Activated B cell treated with CpG ODN at 0.5 μM for 24 hours (primary cell): ENCODE measurements around the gene STAT3. TPM values are rescaled to one million over a fixed set of nuclear protein-coding genes. Genes with fewer than 3 reads are reported as not detected.
A peak's percentile ranks its signal among the peaks of the same experiment; 100 is the strongest.

Experiments used
- ATAC-seq: fragments of 200-7000 bp; cut with Tn5 transposase; one replicate; pipeline ENCODE4 v1.10.0; 2021; ENCODE audit warnings: low read depth, mild to moderate bottlenecking, moderate library complexity
- CTCF ChIA-PET: fragments of 350-600 bp; sonication (Branson Sonifier 250); formaldehyde crosslinking; loops from one replicate; lab custom pipeline; 2021; ENCODE audit warnings: antibody characterized with exemption; lab: Charles Lee
- POLR2A ChIA-PET: fragments of 350-600 bp; sonication (Branson Sonifier 250); formaldehyde crosslinking; loops from one replicate; lab custom pipeline; 2021; ENCODE audit warnings: antibody characterized with exemption; lab: Charles Lee
- DNase-seq: peaks from one replicate; pipeline ENCODE4 v3.0.0; 2022
- H3K27ac Mint-ChIP-seq: one replicate; pipeline ENCODE4 v1.8.0; 2020; ENCODE audit warnings: mixed read lengths
- H3K27me3 Mint-ChIP-seq: one replicate; pipeline ENCODE4 v1.8.0; 2021; ENCODE audit warnings: mixed read lengths
- H3K36me3 Mint-ChIP-seq: one replicate; pipeline ENCODE4 v1.8.0; 2021; ENCODE audit warnings: low read depth, mixed read lengths
- H3K4me1 Mint-ChIP-seq: one replicate; pipeline ENCODE4 v1.8.0; 2021; ENCODE audit warnings: mixed read lengths
- H3K4me3 Mint-ChIP-seq: one replicate; pipeline ENCODE4 v1.8.0; 2020; ENCODE audit warnings: mild to moderate bottlenecking, mixed read lengths
- H3K9me3 Mint-ChIP-seq: one replicate; pipeline ENCODE4 v1.8.0; 2020; ENCODE audit warnings: mixed read lengths
- CTCF ChIP-seq: fragments of 200-600 bp; IDR thresholded peaks from one replicate; pipeline ENCODE4 v1.8.0; 2022; ENCODE audit warnings: antibody characterized with exemption, mild to moderate bottlenecking
- intact Hi-C: fragments of 100-400 bp; cut with micrococcal nuclease; formaldehyde crosslinking; loops from one replicate; pipeline ENCODE4 v1.15.1; 2024
- total RNA-seq: library from RNA; stranded (reverse); gene quantifications from 2 replicates; pipeline ENCODE4 v1.2.3, GENCODE V29; 2022

The STAT3 gene
- total RNA-seq, 1 donor from 2014 or later, result 233 TPM

DNA sequence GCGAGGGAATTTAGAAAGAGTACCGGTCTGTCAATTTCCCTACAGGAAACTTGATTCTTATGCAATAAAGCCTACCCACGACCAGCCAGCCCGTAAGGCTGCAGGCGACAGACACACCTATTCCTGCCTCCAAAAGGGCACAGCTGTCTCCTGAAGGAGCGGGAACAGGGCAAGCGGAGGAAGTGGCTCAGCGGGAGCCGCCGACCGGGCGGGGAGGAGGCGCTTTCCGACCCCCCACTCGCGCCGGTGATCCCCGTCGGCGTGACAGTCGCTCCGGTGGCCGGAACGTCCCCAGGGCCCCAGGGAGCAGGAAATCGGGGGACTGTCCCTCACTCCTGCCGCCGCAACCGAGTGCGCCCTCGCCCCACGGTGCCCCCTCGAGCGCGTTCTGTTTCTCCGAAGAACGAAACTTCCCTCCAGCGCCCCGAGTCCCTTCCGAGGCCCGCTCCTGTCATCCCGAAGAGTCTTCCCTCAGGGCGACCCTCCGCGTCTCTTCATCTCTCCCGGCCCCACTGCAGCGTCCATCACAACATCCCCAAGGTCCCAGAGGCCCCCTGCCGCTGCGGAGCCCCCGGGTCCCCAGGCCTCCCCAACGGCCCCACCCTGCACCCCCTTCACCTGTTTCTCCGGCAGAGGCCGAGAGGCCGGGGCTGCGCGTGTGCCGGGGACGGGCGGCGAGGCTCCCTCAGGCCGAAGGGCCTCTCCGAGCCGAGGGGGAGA, 421 bp downstream of the STAT3 start:
- ChIA-PET POLR2A (interaction anchor here (0.5 to 3.2 kb wide), 47 partner anchors 11 to 973 kb away, joined by 3 to 102 read pairs (median 5); partner anchors contain the start of genes ACLY, CAVIN1, CNP and DNAJC7), CTCF (interaction anchor here (0.9 to 2.1 kb wide), 8 partner anchors 9 to 165 kb away, joined by 3 to 15 read pairs (median 6); no protein-coding TSS in a partner anchor)
- Mint-ChIP-seq H3K4me3 (peak overlapping the region; percentile 97), H3K9me3 (no peaks in the 10 kb centered on the region), H3K27me3 (no peaks in the 10 kb centered on the region), H3K4me1 (peaks cover 52% of the 10 kb centered on the region), H3K36me3 (peaks cover 21% of the 10 kb centered on the region), H3K27ac (peak overlapping the region; percentile 100)
- peak; percentile 47 for DNase-seq
- intact Hi-C loops, result loop anchor here (1.0 to 10.0 kb wide), 9 partner anchors 9 to 603 kb away; partner anchors contain the start of genes ACLY, JUP and KCNH4
- TF ChIP-seq CTCF, result no peak
- no peak for ATAC-seq

- no peaks in the 10 kb centered on the region for H3K27me3 Mint-ChIP-seq
- intact Hi-C loops, result loop anchor here (5.0 to 10.0 kb wide), 3 partner anchors 65 to 602 kb away; partner anchors contain the start of genes JUP and KCNH4
- POLR2A ChIA-PET, result interaction anchor here (0.8 to 3.2 kb wide), 4 partner anchors 10 to 99 kb away, joined by 3 to 102 read pairs (median 13); partner anchors contain the start of gene STAT5A
- peaks cover 25% of the 10 kb centered on the region for H3K36me3 Mint-ChIP-seq
- ATAC-seq, result no peak
- peak overlapping the region; percentile 77 for H3K27ac Mint-ChIP-seq
- peak overlapping the region; percentile 97 for H3K4me3 Mint-ChIP-seq
- CTCF ChIA-PET, result no interaction called here
- no peak for DNase-seq
- H3K9me3 Mint-ChIP-seq, result no peaks in the 10 kb centered on the region
- peaks cover 53% of the 10 kb centered on the region for H3K4me1 Mint-ChIP-seq
- no peak for TF ChIP-seq CTCF
These were observed 1.2 kb downstream of the STAT3 start for GRCh38 chr17:42386777-42387657.

GRCh38 chr17:42381898-42382297, 6.3 kb downstream of the STAT3 start:
- Mint-ChIP-seq H3K4me1 (peaks cover 61% of the 10 kb centered on the region), H3K27me3 (no peaks in the 10 kb centered on the region), H3K36me3 (peaks cover 17% of the 10 kb centered on the region), H3K9me3 (no peaks in the 10 kb centered on the region), H3K27ac (no peak overlapping the region), H3K4me3 (peak overlapping the region; percentile 15)
- DNase-seq (no peak), ATAC-seq (no peak)
- CTCF ChIA-PET, result no interaction called here
- POLR2A ChIA-PET, result interaction anchor here (0.7 to 1.2 kb wide), 2 partner anchors 11 to 39 kb away, joined by 3 to 4 read pairs; no protein-coding TSS in a partner anchor
- intact Hi-C loops, result loop anchor here (10.0 kb wide), 1 partner anchor 597 kb away; the partner anchor contains the start of gene JUP
- no peak for TF ChIP-seq CTCF

- peaks cover 17% of the 10 kb centered on the region for H3K36me3 Mint-ChIP-seq
- TF ChIP-seq CTCF, result no peak
- H3K4me3 Mint-ChIP-seq, result no peak overlapping the region
- DNase-seq, result no peak
- H3K4me1 Mint-ChIP-seq, result peaks cover 60% of the 10 kb centered on the region
- no peaks in the 10 kb centered on the region for H3K9me3 Mint-ChIP-seq
- intact Hi-C loops, result loop anchor here (10.0 kb wide), 1 partner anchor 596 kb away; the partner anchor contains the start of gene JUP
- no peak for ATAC-seq
- ChIA-PET CTCF (no interaction called here), POLR2A (interaction anchor here (0.7 to 1.2 kb wide), 2 partner anchors 12 to 214 kb away, joined by 3 to 8 read pairs; no protein-coding TSS in a partner anchor)
- peak overlapping the region; percentile 1 for H3K27ac Mint-ChIP-seq
- H3K27me3 Mint-ChIP-seq, result no peaks in the 10 kb centered on the region
These were observed 7.3 kb downstream of the STAT3 start for GRCh38 chr17:42380935-42381334.
